Measurements from ENCODE around the gene AUTS2. TPM values are rescaled to one million over a fixed set of nuclear protein-coding genes. Genes with fewer than 3 reads are reported as not detected.

Gene AUTS2
- total and polyA plus RNA-seq, 2 donors (not counting 1 experiment from before 2014, with no cell fraction given), result 0.60 to 9.1 TPM

DNA sequence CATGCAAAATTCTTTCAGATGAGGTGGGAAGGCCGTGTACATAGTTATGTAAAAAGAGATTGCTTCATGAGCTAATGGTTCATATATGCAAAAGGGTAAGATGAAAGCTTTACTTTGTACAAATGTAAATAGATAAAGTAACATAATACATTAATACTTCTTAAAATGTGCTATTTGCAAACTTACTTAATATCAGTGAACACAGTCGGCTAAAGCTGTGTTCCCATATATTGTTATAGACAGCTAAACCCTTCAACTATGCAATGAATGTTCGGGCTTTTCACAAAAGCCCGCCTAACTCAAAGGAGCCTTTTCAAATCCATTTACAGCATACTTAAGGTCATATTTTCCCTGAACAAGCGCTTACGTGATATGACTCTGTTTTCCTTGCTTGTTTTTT lies 1193.1 kb downstream of the AUTS2 start:
- H3K4me3 ChIP-seq (replicated peaks in 1 of 4; ENCODE audit: control extremely low read depth in 1 of 4, insufficient read depth in 1 of 4, low read depth in 3 of 4, low read length in 4 of 4), result no peak overlapping the region
- H3K9ac ChIP-seq (ENCODE audit: insufficient read depth, low read length), result no peak overlapping the region
- DNase-seq (ENCODE audit: low read depth in 2 of 2), result no peak
- H3K36me3 ChIP-seq (ENCODE audit: control insufficient read depth, insufficient read depth, low read length), result peaks cover 3% of the 10 kb centered on the region
- H3K27ac ChIP-seq (ENCODE audit: insufficient read depth, low read length), result no peak overlapping the region
- no peaks in the 10 kb centered on the region for H3K9me3 ChIP-seq (ENCODE audit: control insufficient read depth, insufficient read depth, low read depth, low read length)
- H3K4me1 ChIP-seq (ENCODE audit: control insufficient read depth, extremely low read depth, insufficient read depth, low read length), result no peaks in the 10 kb centered on the region
- no peaks in the 10 kb centered on the region for H4K20me1 ChIP-seq (ENCODE audit: control insufficient read depth, extremely low read depth, insufficient read depth, low read length)
- H2AFZ ChIP-seq (ENCODE audit: low read length), result no peak overlapping the region
- H3K79me2 ChIP-seq (ENCODE audit: control insufficient read depth, insufficient read depth, low read length), result no peaks in the 10 kb centered on the region
- H3K27me3 ChIP-seq (ENCODE audit: control insufficient read depth, insufficient read depth, low read length), result no peaks in the 10 kb centered on the region
- no peak overlapping the region for H3K4me2 ChIP-seq (ENCODE audit: extremely low read depth, insufficient read depth, low read length)
- TF ChIP-seq EZH2 (IDR thresholded peaks at IDR 0.05; ENCODE audit: low read length, missing control alignments), result no peak
- TF ChIP-seq, protein P1, sequence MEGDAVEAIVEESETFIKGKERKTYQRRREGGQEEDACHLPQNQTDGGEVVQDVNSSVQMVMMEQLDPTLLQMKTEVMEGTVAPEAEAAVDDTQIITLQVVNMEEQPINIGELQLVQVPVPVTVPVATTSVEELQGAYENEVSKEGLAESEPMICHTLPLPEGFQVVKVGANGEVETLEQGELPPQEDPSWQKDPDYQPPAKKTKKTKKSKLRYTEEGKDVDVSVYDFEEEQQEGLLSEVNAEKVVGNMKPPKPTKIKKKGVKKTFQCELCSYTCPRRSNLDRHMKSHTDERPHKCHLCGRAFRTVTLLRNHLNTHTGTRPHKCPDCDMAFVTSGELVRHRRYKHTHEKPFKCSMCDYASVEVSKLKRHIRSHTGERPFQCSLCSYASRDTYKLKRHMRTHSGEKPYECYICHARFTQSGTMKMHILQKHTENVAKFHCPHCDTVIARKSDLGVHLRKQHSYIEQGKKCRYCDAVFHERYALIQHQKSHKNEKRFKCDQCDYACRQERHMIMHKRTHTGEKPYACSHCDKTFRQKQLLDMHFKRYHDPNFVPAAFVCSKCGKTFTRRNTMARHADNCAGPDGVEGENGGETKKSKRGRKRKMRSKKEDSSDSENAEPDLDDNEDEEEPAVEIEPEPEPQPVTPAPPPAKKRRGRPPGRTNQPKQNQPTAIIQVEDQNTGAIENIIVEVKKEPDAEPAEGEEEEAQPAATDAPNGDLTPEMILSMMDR (conservative IDR thresholded peaks at IDR 0.05 in 1 of 2, IDR thresholded peaks at IDR 0.05 in 1 of 2; ENCODE audit: low read depth in 1 of 2, low read length in 2 of 2), result no peak

DNA sequence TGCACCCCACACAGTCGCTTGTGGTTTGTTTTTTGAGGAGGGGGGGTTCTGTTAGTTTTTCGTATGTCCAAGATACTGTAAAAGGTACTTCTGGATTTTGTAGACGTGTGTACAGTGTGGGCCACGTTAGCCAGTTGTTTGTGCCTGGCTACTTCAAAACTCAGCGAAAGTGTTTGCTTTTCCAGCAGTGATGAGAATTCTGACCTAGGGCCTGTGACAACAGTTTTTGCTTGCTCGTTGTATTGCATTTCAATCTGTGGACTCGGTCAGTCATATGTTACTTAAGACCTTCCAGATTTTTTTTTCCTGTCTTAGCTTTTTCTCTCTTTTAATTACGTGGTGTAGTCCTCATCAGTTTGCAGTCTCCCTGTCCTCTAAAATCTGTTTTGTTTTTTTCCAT lies 1194.8 kb downstream of the AUTS2 start:
- TF ChIP-seq, protein P1 (conservative IDR thresholded peaks at IDR 0.05 in 1 of 2, IDR thresholded peaks at IDR 0.05 in 1 of 2; ENCODE audit: low read depth in 1 of 2, low read length in 2 of 2), result no peak
- no peak for TF ChIP-seq EZH2 (IDR thresholded peaks at IDR 0.05; ENCODE audit: low read length, missing control alignments)
- DNase-seq (ENCODE audit: low read depth in 2 of 2), result no peak
- Histone ChIP-seq H3K9ac (ENCODE audit: insufficient read depth, low read length) (no peak overlapping the region), H3K79me2 (ENCODE audit: control insufficient read depth, insufficient read depth, low read length) (no peaks in the 10 kb centered on the region), H3K36me3 (ENCODE audit: control insufficient read depth, insufficient read depth, low read length) (peaks cover 3% of the 10 kb centered on the region), H4K20me1 (ENCODE audit: control insufficient read depth, extremely low read depth, insufficient read depth, low read length) (no peaks in the 10 kb centered on the region), H3K4me2 (ENCODE audit: extremely low read depth, insufficient read depth, low read length) (no peak overlapping the region), H3K4me1 (ENCODE audit: control insufficient read depth, extremely low read depth, insufficient read depth, low read length) (no peaks in the 10 kb centered on the region), H2AFZ (ENCODE audit: low read length) (no peak overlapping the region), H3K27ac (ENCODE audit: insufficient read depth, low read length) (no peak overlapping the region), H3K27me3 (ENCODE audit: control insufficient read depth, insufficient read depth, low read length) (no peaks in the 10 kb centered on the region), H3K4me3 (replicated peaks in 1 of 4; ENCODE audit: control extremely low read depth in 1 of 4, insufficient read depth in 1 of 4, low read depth in 3 of 4, low read length in 4 of 4) (no peak overlapping the region), H3K9me3 (ENCODE audit: control insufficient read depth, insufficient read depth, low read depth, low read length) (no peaks in the 10 kb centered on the region)

DNA sequence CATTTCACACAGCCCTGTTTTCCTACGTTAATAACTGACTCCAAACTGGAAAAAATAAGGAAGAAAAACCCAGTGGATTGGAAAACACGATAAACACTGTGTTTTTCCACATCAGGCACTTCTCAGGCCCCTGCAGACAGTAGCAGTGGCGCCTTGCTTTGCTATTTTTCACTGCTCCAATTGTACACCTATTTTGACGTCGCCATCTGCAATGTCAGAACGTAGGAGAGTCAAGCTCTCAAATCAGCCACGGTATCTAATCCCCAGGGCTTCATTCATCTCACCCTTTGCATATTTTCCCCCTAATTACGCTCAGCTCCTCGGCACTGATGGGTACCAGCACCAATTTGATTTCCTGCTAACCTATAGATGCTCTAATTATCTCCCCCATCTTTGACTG lies 1195.5 kb downstream of the AUTS2 start:
- Histone ChIP-seq H3K27me3 (ENCODE audit: control insufficient read depth, insufficient read depth, low read length) (no peaks in the 10 kb centered on the region), H3K9me3 (ENCODE audit: control insufficient read depth, insufficient read depth, low read depth, low read length) (no peaks in the 10 kb centered on the region), H3K4me3 (replicated peaks in 1 of 4; ENCODE audit: control extremely low read depth in 1 of 4, insufficient read depth in 1 of 4, low read depth in 3 of 4, low read length in 4 of 4) (no peak overlapping the region), H3K79me2 (ENCODE audit: control insufficient read depth, insufficient read depth, low read length) (no peaks in the 10 kb centered on the region), H2AFZ (ENCODE audit: low read length) (no peak overlapping the region), H3K4me1 (ENCODE audit: control insufficient read depth, extremely low read depth, insufficient read depth, low read length) (no peaks in the 10 kb centered on the region), H4K20me1 (ENCODE audit: control insufficient read depth, extremely low read depth, insufficient read depth, low read length) (no peaks in the 10 kb centered on the region), H3K27ac (ENCODE audit: insufficient read depth, low read length) (no peak overlapping the region), H3K9ac (ENCODE audit: insufficient read depth, low read length) (no peak overlapping the region), H3K4me2 (ENCODE audit: extremely low read depth, insufficient read depth, low read length) (no peak overlapping the region), H3K36me3 (ENCODE audit: control insufficient read depth, insufficient read depth, low read length) (peaks cover 3% of the 10 kb centered on the region)
- TF ChIP-seq, protein P1 (conservative IDR thresholded peaks at IDR 0.05 in 1 of 2, IDR thresholded peaks at IDR 0.05 in 1 of 2; ENCODE audit: low read depth in 1 of 2, low read length in 2 of 2), result no peak
- no peak for TF ChIP-seq EZH2 (IDR thresholded peaks at IDR 0.05; ENCODE audit: low read length, missing control alignments)
- DNase-seq (ENCODE audit: low read depth in 2 of 2), result no peak
